Panc1 (cell line): ENCODE data around the gene TNFRSF25. TPM values are rescaled to one million over a fixed set of nuclear protein-coding genes. Genes with fewer than 3 reads are reported as not detected.

Experiments
- ATAC-seq: fragments of 200-7000 bp; cut with Tn5 transposase; 2 replicates; pipeline ENCODE4 v1.9.1; 2020; ENCODE audit warnings: mild to moderate bottlenecking, moderate library complexity
- BruUV-seq: library from RNA; stranded (reverse); fragments of 400-500 nt; replicated peaks from 2 replicates; lab custom pipeline; 2021; lab: Mats Ljungman, UMichigan
- CTCF ChIA-PET: fragments of 300-600 bp; sonication (Branson Sonifier 250); formaldehyde crosslinking; loops from one replicate; lab custom pipeline; 2022; ENCODE audit warnings: antibody characterized with exemption; lab: Charles Lee
- POLR2A ChIA-PET: fragments of 300-600 bp; sonication (Branson Sonifier 250); formaldehyde crosslinking; loops from one replicate; lab custom pipeline; 2022; ENCODE audit warnings: antibody characterized with exemption; lab: Charles Lee
- DNase-seq: peaks from one replicate; pipeline ENCODE4 v3.0.0-alpha.2; 2010; ENCODE audit warnings: low read depth, low spot score
- H3K27ac ChIP-seq: 2 replicates; pipeline ENCODE4 v1.5.1; 2011; ENCODE audit warnings: mild to moderate bottlenecking, low read length, inconsistent platforms
- H3K27me3 ChIP-seq: fragments of 200-500 bp; sonication (Bioruptor generic); 2 replicates; pipeline ENCODE4 v1.6.0; 2014; ENCODE audit warnings: low read length, inconsistent platforms; ENCODE audit not compliant: control insufficient read depth, insufficient read depth
- H3K36me3 ChIP-seq: fragments of 200-500 bp; sonication (Bioruptor generic); 2 replicates; pipeline ENCODE4 v1.5.1; 2014; ENCODE audit warnings: inconsistent platforms, mild to moderate bottlenecking, low read length, moderate library complexity; ENCODE audit not compliant: control insufficient read depth, insufficient read depth
- H3K4me1 ChIP-seq: 2 replicates; pipeline ENCODE4 v1.5.1; 2011; ENCODE audit warnings: inconsistent platforms, mild to moderate bottlenecking, low read length, moderate library complexity; ENCODE audit not compliant: control insufficient read depth, insufficient read depth
- H3K4me3 ChIP-seq, 2 experiments: 2 replicates each; pipeline ENCODE4 v1.5.1; 2011 to 2012; ENCODE audit warnings: low read depth in 2 of 2, low read length in 2 of 2, mild to moderate bottlenecking in 2 of 2, inconsistent platforms in 1 of 2, moderate library complexity in 1 of 2
- H3K9me3 ChIP-seq: fragments of 200-500 bp; sonication (Bioruptor generic); 2 replicates; pipeline ENCODE4 v1.5.1; 2014; ENCODE audit warnings: low read depth, mild to moderate bottlenecking, inconsistent platforms, low read length, moderate library complexity; ENCODE audit not compliant: control insufficient read depth, insufficient read depth
- POLR2AphosphoS5 ChIP-seq: IDR thresholded peaks from 2 replicates; pipeline ENCODE4 v1.6.1; 2012; ENCODE audit warnings: mild to moderate bottlenecking, low read depth, low read length, moderate library complexity
- SIN3A ChIP-seq: IDR thresholded peaks from 2 replicates; pipeline ENCODE4 v1.6.1; 2012; ENCODE audit warnings: low read depth, mild to moderate bottlenecking, low read length, moderate library complexity, borderline replicate concordance; ENCODE audit not compliant: insufficient read depth
- TCF7L2 ChIP-seq: IDR thresholded peaks from 2 replicates; pipeline ENCODE4 v1.6.1; 2011; ENCODE audit warnings: mild to moderate bottlenecking, low read depth, low read length, inconsistent platforms
- in situ Hi-C: cut with HindIII; loops from 2 replicates; pipeline ENCODE4 v1.10.0; 2016; ENCODE audit warnings: low sequenced_read_pairs, low pct_unique_long_range_greater_than_20kb
- intact Hi-C: fragments of 100-400 bp; cut with micrococcal nuclease; formaldehyde crosslinking; loops from one replicate; pipeline ENCODE4 v1.10.0; 2022; ENCODE audit not compliant: unreplicated experiment
- total RNA-seq: library from RNA; stranded (reverse); gene quantifications from one replicate; pipeline ENCODE4 v1.2.1, GENCODE V29; 2021; ENCODE audit not compliant: unreplicated experiment
- TF ChIP-seq, protein P1 (sequence below), 2 experiments: IDR thresholded peaks; 2 replicates each; pipeline ENCODE4 v1.6.1; 2011 to 2012; ENCODE audit warnings: low read depth in 2 of 2, control low read depth in 1 of 2, low read length in 1 of 2, mild to moderate bottlenecking in 1 of 2, moderate library complexity in 1 of 2; ENCODE audit not compliant: insufficient read depth in 1 of 2
- TF ChIP-seq, protein P2 (sequence below): fragments of 450-650 bp; IDR thresholded peaks from 2 replicates; pipeline ENCODE4 v1.5.1; 2017; ENCODE audit warnings: mild to moderate bottlenecking

TNFRSF25 gene
- total RNA-seq, 1 experiment from 2014 or later = 7.0 TPM

DNA sequence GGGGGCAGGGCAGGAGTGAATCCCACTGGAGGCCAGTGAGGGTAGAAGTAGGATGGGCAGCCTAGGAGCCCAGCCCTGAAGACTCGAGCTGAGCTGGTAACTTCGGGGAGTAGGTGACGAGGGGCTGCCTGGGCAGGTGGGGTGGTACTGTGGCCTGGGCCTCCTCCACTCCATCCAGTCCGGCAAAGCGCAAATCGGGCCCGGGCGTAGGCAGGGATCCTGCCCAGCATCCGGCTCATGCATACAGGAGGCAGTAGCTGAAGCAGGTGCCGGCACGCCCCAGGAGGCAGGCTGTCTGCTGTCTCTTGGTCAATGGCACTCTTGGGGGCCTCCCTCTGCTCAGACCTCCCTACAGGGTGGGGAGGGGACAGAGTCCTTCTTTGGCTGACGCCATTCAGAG, 1.3 kb upstream of the TNFRSF25 start:
- TF ChIP-seq POLR2AphosphoS5 (no peak), TCF7L2 (no peak)
- intact Hi-C loops (no loop called here), in situ Hi-C loops (no loop called here)
- Histone ChIP-seq H3K36me3 (no peaks in the 10 kb centered on the region), H3K4me1 (no peaks in the 10 kb centered on the region; the same call in 1 of the 2 replicates), H3K27ac (no peak overlapping the region), H3K9me3 (no peaks in the 10 kb centered on the region), H3K4me3 (no peak overlapping the region), H3K27me3 (no peaks in the 10 kb centered on the region)
- ChIA-PET CTCF (no interaction called here), POLR2A (no interaction called here)
- no peak for ATAC-seq
- DNase-seq = no peak
- BruUV-seq = no TSS peak

DNA sequence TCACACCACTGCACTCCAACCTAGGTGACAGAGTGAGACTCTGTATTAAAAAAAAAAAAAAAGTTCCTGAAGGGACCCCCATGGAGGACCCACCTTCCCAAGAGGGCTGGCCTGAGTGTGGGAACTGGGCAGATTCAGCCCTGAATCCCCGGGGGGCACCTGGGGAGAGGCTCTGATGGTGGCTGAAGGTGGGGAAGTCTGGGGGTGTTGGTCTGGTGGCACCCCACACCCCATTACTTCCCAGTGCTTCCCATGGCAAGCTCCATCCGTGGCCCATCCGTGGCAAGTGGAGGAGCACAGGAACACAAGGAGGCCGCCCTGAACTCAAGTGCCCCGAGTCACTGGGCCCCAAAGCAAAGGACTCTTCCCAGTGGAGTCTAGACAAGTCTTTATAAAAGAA, 778 bp upstream of the TNFRSF25 start:
- no TSS peak for BruUV-seq
- ChIA-PET CTCF (no interaction called here), POLR2A (no interaction called here)
- in situ Hi-C loops (no loop called here), intact Hi-C loops (no loop called here)
- no peaks in the 10 kb centered on the region for H3K36me3 ChIP-seq
- no peak overlapping the region for H3K4me3 ChIP-seq
- no peaks in the 10 kb centered on the region; the same call in 1 of the 2 replicates for H3K4me1 ChIP-seq
- no peaks in the 10 kb centered on the region for H3K27me3 ChIP-seq
- ATAC-seq = no peak
- H3K9me3 ChIP-seq = no peaks in the 10 kb centered on the region
- TF ChIP-seq SIN3A (no peak), POLR2AphosphoS5 (no peak), TCF7L2 (no peak)
- TF ChIP-seq, protein P1, sequence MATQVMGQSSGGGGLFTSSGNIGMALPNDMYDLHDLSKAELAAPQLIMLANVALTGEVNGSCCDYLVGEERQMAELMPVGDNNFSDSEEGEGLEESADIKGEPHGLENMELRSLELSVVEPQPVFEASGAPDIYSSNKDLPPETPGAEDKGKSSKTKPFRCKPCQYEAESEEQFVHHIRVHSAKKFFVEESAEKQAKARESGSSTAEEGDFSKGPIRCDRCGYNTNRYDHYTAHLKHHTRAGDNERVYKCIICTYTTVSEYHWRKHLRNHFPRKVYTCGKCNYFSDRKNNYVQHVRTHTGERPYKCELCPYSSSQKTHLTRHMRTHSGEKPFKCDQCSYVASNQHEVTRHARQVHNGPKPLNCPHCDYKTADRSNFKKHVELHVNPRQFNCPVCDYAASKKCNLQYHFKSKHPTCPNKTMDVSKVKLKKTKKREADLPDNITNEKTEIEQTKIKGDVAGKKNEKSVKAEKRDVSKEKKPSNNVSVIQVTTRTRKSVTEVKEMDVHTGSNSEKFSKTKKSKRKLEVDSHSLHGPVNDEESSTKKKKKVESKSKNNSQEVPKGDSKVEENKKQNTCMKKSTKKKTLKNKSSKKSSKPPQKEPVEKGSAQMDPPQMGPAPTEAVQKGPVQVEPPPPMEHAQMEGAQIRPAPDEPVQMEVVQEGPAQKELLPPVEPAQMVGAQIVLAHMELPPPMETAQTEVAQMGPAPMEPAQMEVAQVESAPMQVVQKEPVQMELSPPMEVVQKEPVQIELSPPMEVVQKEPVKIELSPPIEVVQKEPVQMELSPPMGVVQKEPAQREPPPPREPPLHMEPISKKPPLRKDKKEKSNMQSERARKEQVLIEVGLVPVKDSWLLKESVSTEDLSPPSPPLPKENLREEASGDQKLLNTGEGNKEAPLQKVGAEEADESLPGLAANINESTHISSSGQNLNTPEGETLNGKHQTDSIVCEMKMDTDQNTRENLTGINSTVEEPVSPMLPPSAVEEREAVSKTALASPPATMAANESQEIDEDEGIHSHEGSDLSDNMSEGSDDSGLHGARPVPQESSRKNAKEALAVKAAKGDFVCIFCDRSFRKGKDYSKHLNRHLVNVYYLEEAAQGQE (IDR thresholded peaks at IDR 0.05; ENCODE audit: insufficient read depth in 1 of 2, low read depth in 2 of 2, low read length in 1 of 2) = no peak
- TF ChIP-seq, protein P2, sequence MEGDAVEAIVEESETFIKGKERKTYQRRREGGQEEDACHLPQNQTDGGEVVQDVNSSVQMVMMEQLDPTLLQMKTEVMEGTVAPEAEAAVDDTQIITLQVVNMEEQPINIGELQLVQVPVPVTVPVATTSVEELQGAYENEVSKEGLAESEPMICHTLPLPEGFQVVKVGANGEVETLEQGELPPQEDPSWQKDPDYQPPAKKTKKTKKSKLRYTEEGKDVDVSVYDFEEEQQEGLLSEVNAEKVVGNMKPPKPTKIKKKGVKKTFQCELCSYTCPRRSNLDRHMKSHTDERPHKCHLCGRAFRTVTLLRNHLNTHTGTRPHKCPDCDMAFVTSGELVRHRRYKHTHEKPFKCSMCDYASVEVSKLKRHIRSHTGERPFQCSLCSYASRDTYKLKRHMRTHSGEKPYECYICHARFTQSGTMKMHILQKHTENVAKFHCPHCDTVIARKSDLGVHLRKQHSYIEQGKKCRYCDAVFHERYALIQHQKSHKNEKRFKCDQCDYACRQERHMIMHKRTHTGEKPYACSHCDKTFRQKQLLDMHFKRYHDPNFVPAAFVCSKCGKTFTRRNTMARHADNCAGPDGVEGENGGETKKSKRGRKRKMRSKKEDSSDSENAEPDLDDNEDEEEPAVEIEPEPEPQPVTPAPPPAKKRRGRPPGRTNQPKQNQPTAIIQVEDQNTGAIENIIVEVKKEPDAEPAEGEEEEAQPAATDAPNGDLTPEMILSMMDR = no peak
- DNase-seq = no peak
- H3K27ac ChIP-seq = no peak overlapping the region

DNA sequence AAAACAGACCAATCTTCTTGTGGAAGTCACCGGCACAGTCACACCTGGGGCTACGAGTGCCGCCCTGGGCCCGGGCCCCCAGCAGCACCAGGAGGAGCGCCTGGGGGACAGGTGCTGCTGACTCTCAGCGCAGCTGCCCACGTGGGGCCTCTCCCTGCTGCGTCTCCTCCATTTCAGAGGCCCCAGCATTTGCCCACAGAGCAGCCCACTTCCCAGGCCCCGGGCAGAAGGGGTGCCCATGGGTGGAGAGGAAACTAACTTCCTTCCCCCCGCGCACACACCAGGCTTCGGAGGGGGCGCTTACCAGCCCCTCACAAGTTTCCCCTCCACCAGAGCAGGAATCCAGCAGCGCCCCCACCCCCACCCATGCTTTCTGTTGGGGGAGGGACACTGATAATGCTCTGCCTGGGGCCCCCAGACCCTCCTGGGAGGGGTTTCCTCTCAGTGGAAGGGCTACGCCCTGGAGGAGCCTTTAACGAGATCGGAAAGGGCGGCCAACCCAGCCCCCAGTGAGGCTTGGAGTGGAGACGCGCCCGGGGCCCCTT, 440 bp downstream of the TNFRSF25 start:
- no peaks in the 10 kb centered on the region for H3K27me3 ChIP-seq
- ATAC-seq (no peak), DNase-seq (no peak)
- no peaks in the 10 kb centered on the region for H3K36me3 ChIP-seq
- H3K27ac ChIP-seq = no peak overlapping the region
- no peak overlapping the region for H3K4me3 ChIP-seq
- POLR2A ChIA-PET = no interaction called here
- CTCF ChIA-PET = no interaction called here
- no peaks in the 10 kb centered on the region for H3K9me3 ChIP-seq
- BruUV-seq = no TSS peak
- in situ Hi-C loops (no loop called here), intact Hi-C loops (no loop called here)
- TF ChIP-seq, protein P1 (IDR thresholded peaks at IDR 0.05; ENCODE audit: insufficient read depth in 1 of 2, low read depth in 2 of 2, low read length in 1 of 2) = no peak
- TF ChIP-seq POLR2AphosphoS5 (no peak), TCF7L2 (no peak), SIN3A (no peak)
- TF ChIP-seq, protein P2 = no peak
- H3K4me1 ChIP-seq = no peaks in the 10 kb centered on the region; the same call in 1 of the 2 replicates
